ENCODE measurements around the gene TCERG1L.

The TCERG1L gene

DNA sequence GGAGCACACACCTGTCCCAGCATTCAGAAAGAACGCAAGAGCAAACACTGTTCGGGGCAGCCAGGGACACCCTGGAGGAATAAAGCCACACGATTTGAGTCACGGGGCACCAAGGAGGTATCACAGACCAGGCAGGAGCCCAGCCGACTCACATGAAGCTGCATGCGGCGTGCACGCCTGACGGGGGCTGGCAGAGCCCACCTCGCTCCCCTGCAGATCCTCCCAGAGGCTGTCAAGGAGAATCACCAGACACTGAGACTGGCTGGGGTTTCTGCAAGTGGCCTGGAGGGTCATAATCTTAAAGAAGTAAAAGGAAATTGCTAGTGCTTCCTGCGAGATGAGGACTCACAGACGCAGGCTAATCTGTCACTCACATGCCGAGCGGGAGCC is 61.6 kb downstream of the TCERG1L start:
- H4K20me1 ChIP-seq (ENCODE audit: insufficient read depth) = no peaks in the 10 kb centered on the region
- TF ChIP-seq CTCF (conservative IDR thresholded peaks at IDR 0.05; ENCODE audit: low read depth, low read length) = no peak

DNA sequence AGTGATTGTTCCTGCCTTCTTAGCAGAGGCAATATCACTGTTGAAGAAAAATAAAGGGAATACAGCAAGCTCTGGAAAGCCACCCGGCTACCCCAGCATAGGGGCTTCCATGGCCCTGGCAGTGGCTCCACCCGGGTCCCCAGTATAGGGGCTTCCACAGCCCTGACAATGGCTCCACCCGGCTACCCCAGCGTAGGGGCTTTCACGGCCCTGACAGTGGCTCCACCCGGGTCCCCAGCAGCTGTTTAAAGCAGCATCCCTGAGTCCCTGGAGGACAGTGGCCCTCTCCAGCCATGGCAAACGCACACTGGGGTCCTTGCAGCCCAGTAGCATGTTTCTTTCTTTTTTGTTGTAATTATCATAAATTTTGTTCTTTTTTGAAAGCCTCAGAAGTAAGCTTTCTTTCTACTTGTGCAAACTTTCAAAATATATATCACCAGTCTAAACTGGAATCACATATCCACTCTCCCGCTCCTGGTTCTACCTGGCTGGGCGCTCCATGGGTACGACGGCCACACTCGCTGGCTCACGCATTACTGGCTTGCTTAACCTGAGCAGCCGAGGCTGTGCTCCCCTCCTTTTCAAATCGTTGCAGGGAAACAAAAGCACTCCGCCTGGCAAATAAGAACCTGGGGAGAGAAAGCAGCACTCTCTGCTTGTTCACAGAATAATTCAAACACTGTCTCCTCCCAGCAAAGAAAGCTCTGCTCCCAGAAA is 62.1 kb downstream of the TCERG1L start:
- Histone ChIP-seq H3K9ac (no peak overlapping the region), H3K79me2 (ENCODE audit: insufficient read depth, low read depth) (no peaks in the 10 kb centered on the region), H4K20me1 (ENCODE audit: insufficient read depth) (no peaks in the 10 kb centered on the region), H3K4me3 (IDR thresholded peaks at IDR 0.05; ENCODE audit: insufficient read depth, low read depth, low read length) (no peak overlapping the region), H3K4me1 (ENCODE audit: low read depth, poor library complexity, severe bottlenecking) (no peaks in the 10 kb centered on the region), H3K4me2 (no peak overlapping the region), H3K36me3 (ENCODE audit: insufficient read depth) (no peaks in the 10 kb centered on the region), H2AFZ (ENCODE audit: low read depth) (no peak overlapping the region), H3K27ac (no peak overlapping the region), H3K27me3 (ENCODE audit: insufficient read depth, low read depth) (no peaks in the 10 kb centered on the region)
- no peak for TF ChIP-seq CTCF (conservative IDR thresholded peaks at IDR 0.05; ENCODE audit: low read depth, low read length)

More for the DNA sequence above, 61.6 kb downstream of the TCERG1L start:
- no peak overlapping the region for H3K4me3 ChIP-seq (IDR thresholded peaks at IDR 0.05; ENCODE audit: insufficient read depth, low read depth, low read length)
- H3K79me2 ChIP-seq (ENCODE audit: insufficient read depth, low read depth) = no peaks in the 10 kb centered on the region
- H3K4me2 ChIP-seq = no peak overlapping the region
- H3K36me3 ChIP-seq (ENCODE audit: insufficient read depth) = no peaks in the 10 kb centered on the region
- no peaks in the 10 kb centered on the region for H3K4me1 ChIP-seq (ENCODE audit: low read depth, poor library complexity, severe bottlenecking)
- no peak overlapping the region for H3K9ac ChIP-seq
- no peak overlapping the region for H3K27ac ChIP-seq
- H3K27me3 ChIP-seq (ENCODE audit: insufficient read depth, low read depth) = no peaks in the 10 kb centered on the region
- no peak overlapping the region for H2AFZ ChIP-seq (ENCODE audit: low read depth)

- Histone ChIP-seq H3K4me1 (ENCODE audit: low read depth, poor library complexity, severe bottlenecking) (no peaks in the 10 kb centered on the region), H3K79me2 (ENCODE audit: insufficient read depth, low read depth) (no peaks in the 10 kb centered on the region), H3K27ac (no peak overlapping the region), H4K20me1 (ENCODE audit: insufficient read depth) (no peaks in the 10 kb centered on the region), H3K9ac (no peak overlapping the region), H2AFZ (ENCODE audit: low read depth) (no peak overlapping the region), H3K4me2 (no peak overlapping the region), H3K4me3 (IDR thresholded peaks at IDR 0.05; ENCODE audit: insufficient read depth, low read depth, low read length) (no peak overlapping the region), H3K36me3 (ENCODE audit: insufficient read depth) (no peaks in the 10 kb centered on the region), H3K27me3 (ENCODE audit: insufficient read depth, low read depth) (no peaks in the 10 kb centered on the region)
- TF ChIP-seq CTCF (conservative IDR thresholded peaks at IDR 0.05; ENCODE audit: low read depth, low read length) = no peak
These were observed 63.0 kb downstream of the TCERG1L start for GRCh38 chr10:131248376-131249165.

DNA sequence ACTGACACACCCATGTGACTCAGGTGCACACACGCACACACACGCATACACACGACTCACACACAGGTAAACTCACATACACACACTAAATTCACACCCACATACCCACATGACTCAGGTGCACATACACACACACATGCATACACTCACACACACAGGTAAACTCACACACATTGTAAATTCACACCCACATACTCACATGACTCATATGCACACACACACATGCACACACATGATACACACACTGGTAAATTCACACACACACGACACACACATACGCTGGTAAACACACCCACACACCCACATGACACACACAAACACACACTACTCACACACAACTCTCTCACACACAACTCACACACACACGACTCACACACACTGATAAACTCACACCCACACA is 63.6 kb downstream of the TCERG1L start:
- Histone ChIP-seq H3K4me3 (IDR thresholded peaks at IDR 0.05; ENCODE audit: insufficient read depth, low read depth, low read length) (no peak overlapping the region), H3K27me3 (ENCODE audit: insufficient read depth, low read depth) (no peaks in the 10 kb centered on the region), H3K9ac (no peak overlapping the region), H4K20me1 (ENCODE audit: insufficient read depth) (no peaks in the 10 kb centered on the region), H3K4me1 (ENCODE audit: low read depth, poor library complexity, severe bottlenecking) (no peaks in the 10 kb centered on the region), H3K79me2 (ENCODE audit: insufficient read depth, low read depth) (no peaks in the 10 kb centered on the region), H3K27ac (no peak overlapping the region), H3K4me2 (no peak overlapping the region), H3K36me3 (ENCODE audit: insufficient read depth) (no peaks in the 10 kb centered on the region), H2AFZ (ENCODE audit: low read depth) (no peak overlapping the region)
- no peak for TF ChIP-seq CTCF (conservative IDR thresholded peaks at IDR 0.05; ENCODE audit: low read depth, low read length)

Data from KMS-11 (cell line).